Loucy (cell line): ENCODE measurements around the gene ST6GALNAC4.

Experiments used
- EZH2phosphoT487 ChIP-seq: fragments of 200-600 bp; IDR thresholded peaks from 2 replicates; pipeline ENCODE4 v1.6.1; 2018; ENCODE audit warnings: antibody characterized with exemption, mild to moderate bottlenecking, moderate library complexity, borderline replicate concordance
- TF ChIP-seq, protein P1 (sequence below): fragments of 200-600 bp; sonication (generic); conservative IDR thresholded peaks from 2 replicates; pipeline ENCODE4 v1.5.1; 2014; ENCODE audit warnings: mild to moderate bottlenecking, antibody characterized with exemption, low read length

DNA sequence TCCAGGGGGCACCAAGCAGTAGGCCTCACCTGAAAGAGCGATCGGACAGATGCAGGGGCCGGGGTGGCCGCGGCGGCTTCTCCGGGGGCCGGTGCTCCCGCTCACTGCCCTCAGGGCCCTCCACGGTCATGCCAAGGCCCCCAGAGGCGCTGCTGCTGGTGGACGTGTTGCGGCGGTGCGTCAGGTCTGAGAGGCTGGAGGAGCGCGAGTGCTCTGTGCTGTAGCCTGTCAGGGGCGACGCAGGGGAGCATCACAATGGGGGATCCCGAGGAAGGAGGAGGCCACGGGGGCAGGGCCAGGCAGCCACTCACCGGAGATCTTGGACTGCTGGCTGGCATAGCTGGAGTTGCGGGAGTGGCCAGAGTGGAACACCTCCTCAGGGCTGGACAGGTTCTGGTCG, 28.5 kb upstream of the ST6GALNAC4 start:
- TF ChIP-seq, protein P1, sequence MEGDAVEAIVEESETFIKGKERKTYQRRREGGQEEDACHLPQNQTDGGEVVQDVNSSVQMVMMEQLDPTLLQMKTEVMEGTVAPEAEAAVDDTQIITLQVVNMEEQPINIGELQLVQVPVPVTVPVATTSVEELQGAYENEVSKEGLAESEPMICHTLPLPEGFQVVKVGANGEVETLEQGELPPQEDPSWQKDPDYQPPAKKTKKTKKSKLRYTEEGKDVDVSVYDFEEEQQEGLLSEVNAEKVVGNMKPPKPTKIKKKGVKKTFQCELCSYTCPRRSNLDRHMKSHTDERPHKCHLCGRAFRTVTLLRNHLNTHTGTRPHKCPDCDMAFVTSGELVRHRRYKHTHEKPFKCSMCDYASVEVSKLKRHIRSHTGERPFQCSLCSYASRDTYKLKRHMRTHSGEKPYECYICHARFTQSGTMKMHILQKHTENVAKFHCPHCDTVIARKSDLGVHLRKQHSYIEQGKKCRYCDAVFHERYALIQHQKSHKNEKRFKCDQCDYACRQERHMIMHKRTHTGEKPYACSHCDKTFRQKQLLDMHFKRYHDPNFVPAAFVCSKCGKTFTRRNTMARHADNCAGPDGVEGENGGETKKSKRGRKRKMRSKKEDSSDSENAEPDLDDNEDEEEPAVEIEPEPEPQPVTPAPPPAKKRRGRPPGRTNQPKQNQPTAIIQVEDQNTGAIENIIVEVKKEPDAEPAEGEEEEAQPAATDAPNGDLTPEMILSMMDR: no peak
- TF ChIP-seq EZH2phosphoT487: no peak
